GM12878 (cell line): ENCODE results near the gene HIKESHI. TPM values are rescaled to one million over a fixed set of nuclear protein-coding genes. Genes with fewer than 3 reads are reported as not detected.
"Not testable (repeated sequence)": the region's sequence is repeated elsewhere in the genome, so short reads cannot be mapped to it uniquely, and the experiment has no call there.

Experiments
- ATAC-seq: fragments of 200-7000 bp; cut with Tn5 transposase; 3 replicates; pipeline ENCODE4 v1.9.1; 2020; ENCODE audit warnings: mild to moderate bottlenecking, moderate library complexity
- BruUV-seq: library from RNA; stranded (reverse); fragments of 400-500 nt; replicated peaks from 2 replicates; lab custom pipeline; 2021; lab: Mats Ljungman, UMichigan
- CTCF ChIA-PET: fragments of 300-600 bp; sonication (Branson Sonifier 250); formaldehyde crosslinking; extraction: SDS; loops from one replicate; lab custom pipeline; 2021; ENCODE audit warnings: inconsistent platforms; lab: Yijun Ruan, JAX
- POLR2A ChIA-PET: fragments of 350-600 bp; formaldehyde crosslinking; extraction: SDS; loops from one replicate; lab custom pipeline; 2021; ENCODE audit warnings: inconsistent platforms; lab: Charles Lee
- RAD21 ChIA-PET: fragments of 300-600 bp; sonication (Branson Sonifier 250); formaldehyde crosslinking; loops from one replicate; lab custom pipeline; 2023; ENCODE audit warnings: antibody characterized with exemption; ENCODE audit not compliant: unreplicated experiment; lab: Charles Lee
- SMC1A ChIA-PET: fragments of 300-600 bp; sonication (Branson Sonifier 250); formaldehyde crosslinking; loops from one replicate; lab custom pipeline; 2023; ENCODE audit not compliant: unreplicated experiment, uncharacterized antibody; lab: Charles Lee
- DNase-seq: peaks from one replicate; pipeline ENCODE4 v3.0.0-alpha.2; 2011; ENCODE audit warnings: low read depth, low spot score
- FAIRE-seq: peaks from 3 replicates; lab custom pipeline; 2011; peaks lifted over from hg19 to GRCh38; lab: Jason Lieb, UNC
- H2AFZ ChIP-seq: 2 replicates; pipeline ENCODE4 v1.6.0; 2011; ENCODE audit warnings: low read depth, low read length, control low read depth; ENCODE audit not compliant: control insufficient read depth
- H3K27ac ChIP-seq: 2 replicates; pipeline ENCODE4 v1.5.1; 2011; ENCODE audit warnings: control low read depth; ENCODE audit not compliant: control insufficient read depth, insufficient read depth
- H3K27me3 ChIP-seq, 2 experiments: replicated peaks in 1 of 2; 2 replicates each; pipeline versions ENCODE4 v1.6.0 to v1.6.1; 2011; ENCODE audit warnings: low read length in 1 of 2; ENCODE audit not compliant: control insufficient read depth in 2 of 2, insufficient read depth in 2 of 2
- H3K36me3 ChIP-seq, 2 experiments: 2 replicates each; pipeline ENCODE4 v1.5.1; 2011; ENCODE audit warnings: low read length in 1 of 2; ENCODE audit not compliant: control insufficient read depth in 2 of 2, insufficient read depth in 2 of 2
- H3K4me1 ChIP-seq: 2 replicates; pipeline ENCODE4 v1.6.1; 2011; ENCODE audit warnings: mild to moderate bottlenecking, low read length, moderate library complexity, mixed read lengths; ENCODE audit not compliant: control insufficient read depth, insufficient read depth
- H3K4me2 ChIP-seq: 2 replicates; pipeline ENCODE4 v1.6.0; 2011; ENCODE audit warnings: control low read depth; ENCODE audit not compliant: control insufficient read depth, insufficient read depth
- H3K4me3 ChIP-seq: fragments of 200-600 bp; sonication (generic); 2 replicates; pipeline ENCODE4 v1.5.1; 2016
- H3K79me2 ChIP-seq: 2 replicates; pipeline ENCODE4 v1.6.0; 2011; ENCODE audit warnings: low read length; ENCODE audit not compliant: control insufficient read depth, insufficient read depth
- H3K9ac ChIP-seq: 2 replicates; pipeline ENCODE4 v1.8.0; 2011; ENCODE audit warnings: low read length, control low read depth, mixed read lengths; ENCODE audit not compliant: control insufficient read depth, insufficient read depth
- H3K9me3 ChIP-seq: replicated peaks from 3 replicates; pipeline ENCODE4 v1.5.1; 2011; ENCODE audit warnings: mild to moderate bottlenecking, low read length; ENCODE audit not compliant: control insufficient read depth, insufficient read depth
- H4K20me1 ChIP-seq: 2 replicates; pipeline ENCODE4 v1.6.0; 2011; ENCODE audit not compliant: control insufficient read depth, insufficient read depth
- CUX1 ChIP-seq: IDR thresholded peaks from 2 replicates; pipeline ENCODE4 v1.6.1; 2012; ENCODE audit warnings: improper control_type of control experiment, low read depth, low read length; ENCODE audit not compliant: insufficient replicate concordance
- E2F8 ChIP-seq: fragments of 450-650 bp; IDR thresholded peaks from 2 replicates; pipeline ENCODE4 v1.6.1; 2018; ENCODE audit warnings: mild to moderate bottlenecking, low read depth, moderate library complexity; ENCODE audit not compliant: partially characterized antibody
- PKNOX1 ChIP-seq: fragments of 450-650 bp; IDR thresholded peaks from 2 replicates; pipeline ENCODE4 v1.6.1; 2016; ENCODE audit warnings: mild to moderate bottlenecking
- RAD51 ChIP-seq: fragments of 450-650 bp; IDR thresholded peaks from 2 replicates; pipeline ENCODE4 v1.6.1; 2016; ENCODE audit warnings: moderate library complexity, mild to moderate bottlenecking, inconsistent platforms
- RELA ChIP-seq: fragments of 450-650 bp; IDR thresholded peaks from 2 replicates; pipeline ENCODE4 v1.8.0; 2014; ENCODE audit warnings: borderline replicate concordance; ENCODE audit not compliant: partially characterized antibody
- WGBS: methylation state at CpG from one replicate; pipeline ENCODE4 v1.1.6; 2016; ENCODE audit warnings: low lambda C conversion rate; ENCODE audit not compliant: insufficient replicate concordance, insufficient coverage; ENCODE audit errors: missing lambda C conversion rate; 5-methylcytosine and 5-hydroxymethylcytosine counted together
- in situ Hi-C: fragments of 300-500 bp; cut with MboI; formaldehyde crosslinking; loops from 9 replicates; pipeline ENCODE4 v1.14.3; 2018; ENCODE audit warnings: mixed read lengths
- intact Hi-C: fragments of 100-400 bp; cut with micrococcal nuclease; formaldehyde crosslinking; loops from one replicate; pipeline ENCODE4 v1.14.2; 2022; ENCODE audit not compliant: unreplicated experiment
- polyA plus RNA-seq, 11 experiments: library from polyadenylated mRNA; depleted of rRNA in 4 of 11; unstranded in 6 of 11; stranded (reverse) in 5 of 11; fragments of >200 nt; fragmentation: Nextera tagmentation in 4 of 11; fragmentation: Illumina TruSeq in 1 of 11; extraction: Ambion mirVana in 4 of 11; extraction: Trizol in 1 of 11; gene quantifications; 1 replicate in 1 of 11; 2 replicates in 10 of 11; pipeline versions ENCODE4 v1.2.1 to v1.2.3, GENCODE V29; 2011 to 2016; ENCODE audit warnings: inconsistent platforms in 2 of 11, missing spikeins in 2 of 11, low read depth in 1 of 11
- total RNA-seq, 4 experiments: library from RNA; depleted of rRNA in 3 of 4; stranded (reverse); fragments of >200 nt in 3 of 4; fragmentation: Illumina TruSeq in 1 of 4; extraction: Trizol in 1 of 4; gene quantifications; 2 replicates each; pipeline versions ENCODE4 v1.2.1 to v1.2.3, GENCODE V29; 2013 to 2021

HIKESHI gene
- total and polyA plus RNA-seq, 10 of the 15 experiments (the other 5 are each of a cell fraction or from before 2014, with no cell fraction given): 42.3 to 228 (median 85.7) TPM

GRCh38 chr11:86357412-86357811 lies 55.4 kb downstream of the HIKESHI start:
- not testable (repeated sequence) for H2AFZ ChIP-seq

GRCh38 chr11:86358720-86359119 lies 56.7 kb downstream of the HIKESHI start:
- ChIA-PET SMC1A (no interaction called here), RAD21 (no interaction called here), CTCF (no interaction called here), POLR2A (no interaction called here)
- no peaks in the 10 kb centered on the region for H3K79me2 ChIP-seq
- no peaks in the 10 kb centered on the region for H3K36me3 ChIP-seq
- no peak overlapping the region for H3K9ac ChIP-seq
- no peak overlapping the region for H3K4me3 ChIP-seq
- intact Hi-C loops: no loop called here
- no peak for ATAC-seq
- H3K4me1 ChIP-seq: no peaks in the 10 kb centered on the region
- H2AFZ ChIP-seq: no peak overlapping the region
- DNase-seq: no peak
- in situ Hi-C loops: no loop called here
- no peak overlapping the region for H3K4me2 ChIP-seq
- no TSS peak for BruUV-seq
- WGBS: 47% methylated on average over 3 of the region's 3 CpGs
- H4K20me1 ChIP-seq: no peaks in the 10 kb centered on the region
- H3K27ac ChIP-seq: no peak overlapping the region
- H3K9me3 ChIP-seq: no peaks in the 10 kb centered on the region
- no peaks in the 10 kb centered on the region for H3K27me3 ChIP-seq
- FAIRE-seq: no peak
- TF ChIP-seq E2F8 (no peak), PKNOX1 (no peak), CUX1 (no peak), RAD51 (no peak), RELA (no peak)

More at GRCh38 chr11:86357412-86357811, 55.4 kb downstream of the HIKESHI start:
- H3K27ac ChIP-seq, H4K20me1 ChIP-seq, in situ Hi-C loops, ATAC-seq, H3K4me1 ChIP-seq, H3K4me3 ChIP-seq, DNase-seq, BruUV-seq, SMC1A ChIA-PET, POLR2A ChIA-PET, H3K79me2 ChIP-seq, RAD21 ChIA-PET, H3K4me2 ChIP-seq, H3K9me3 ChIP-seq, H3K9ac ChIP-seq, CTCF ChIA-PET, H3K27me3 ChIP-seq, intact Hi-C loops, FAIRE-seq, H3K36me3 ChIP-seq: not testable (repeated sequence)
- 38% methylated on average over 4 of the region's 4 CpGs for whole genome bisulfite sequencing
